ENCODE data around the gene DNM1L.
"Not testable (repeated sequence)": the region's sequence is repeated elsewhere in the genome, so short reads cannot be mapped to it uniquely, and the experiment has no call there.

Gene DNM1L

GRCh38 chr12:32693036-32693435, 13.9 kb downstream of the DNM1L start:
- in situ Hi-C loops (cut with MboI; ENCODE audit: low sequenced_read_pairs) = loop anchor here (25.0 kb wide), 2 partner anchors 331 to 1031 kb away; partner anchors contain the start of gene ETFBKMT

GRCh38 chr12:32695787-32696186, 16.7 kb downstream of the DNM1L start:
- in situ Hi-C loops (cut with MboI; ENCODE audit: low sequenced_read_pairs) = loop anchor here (25.0 kb wide), 2 partner anchors 333 to 1033 kb away; partner anchors contain the start of gene ETFBKMT

GRCh38 chr12:32697445-32697844, 18.3 kb downstream of the DNM1L start:
- in situ Hi-C loops (cut with MboI; ENCODE audit: low sequenced_read_pairs) = loop anchor here (25.0 kb wide), 2 partner anchors 335 to 1035 kb away; partner anchors contain the start of gene ETFBKMT

- in situ Hi-C loops (cut with MboI; ENCODE audit: low sequenced_read_pairs) = loop anchor here (25.0 kb wide), 2 partner anchors 336 to 1036 kb away; partner anchors contain the start of gene ETFBKMT
Observed at GRCh38 chr12:32698285-32698684, 19.2 kb downstream of the DNM1L start.

- in situ Hi-C loops (cut with MboI; ENCODE audit: low sequenced_read_pairs) = loop anchor here (25.0 kb wide), 2 partner anchors 337 to 1037 kb away; partner anchors contain the start of gene ETFBKMT
Observed at GRCh38 chr12:32699437-32699836, 20.3 kb downstream of the DNM1L start.

- in situ Hi-C loops (cut with MboI; ENCODE audit: low sequenced_read_pairs) = no loop called here
Observed at GRCh38 chr12:32702473-32702872, 23.4 kb downstream of the DNM1L start.

GRCh38 chr12:32702946-32703345, 23.8 kb downstream of the DNM1L start:
- in situ Hi-C loops (cut with MboI; ENCODE audit: low sequenced_read_pairs) = no loop called here

- in situ Hi-C loops (cut with MboI; ENCODE audit: low sequenced_read_pairs) = no loop called here
Observed at GRCh38 chr12:32705783-32706182, 26.7 kb downstream of the DNM1L start.

GRCh38 chr12:32706335-32707024, 27.4 kb downstream of the DNM1L start:
- in situ Hi-C loops (cut with MboI; ENCODE audit: low sequenced_read_pairs) = no loop called here

- in situ Hi-C loops (cut with MboI; ENCODE audit: low sequenced_read_pairs) = no loop called here
Observed at GRCh38 chr12:32708926-32709325, 29.8 kb downstream of the DNM1L start.

GRCh38 chr12:32714772-32715171, 35.7 kb downstream of the DNM1L start:
- in situ Hi-C loops (cut with MboI; ENCODE audit: low sequenced_read_pairs) = no loop called here

GRCh38 chr12:32718926-32719325, 39.8 kb downstream of the DNM1L start:
- in situ Hi-C loops (cut with MboI; ENCODE audit: low sequenced_read_pairs) = no loop called here

GRCh38 chr12:32725308-32725707, 46.2 kb downstream of the DNM1L start:
- in situ Hi-C loops (cut with MboI; ENCODE audit: low sequenced_read_pairs) = not testable (repeated sequence)

GRCh38 chr12:32726286-32726685, 47.2 kb downstream of the DNM1L start:
- in situ Hi-C loops (cut with MboI; ENCODE audit: low sequenced_read_pairs) = no loop called here

- in situ Hi-C loops (cut with MboI; ENCODE audit: low sequenced_read_pairs) = no loop called here
Observed at GRCh38 chr12:32727237-32727636, 48.1 kb downstream of the DNM1L start.

- in situ Hi-C loops (cut with MboI; ENCODE audit: low sequenced_read_pairs) = no loop called here
Observed at GRCh38 chr12:32734952-32735351, 55.9 kb downstream of the DNM1L start.

GRCh38 chr12:32736445-32736844, 57.3 kb downstream of the DNM1L start:
- in situ Hi-C loops (cut with MboI; ENCODE audit: low sequenced_read_pairs) = no loop called here

GRCh38 chr12:32737715-32738114, 58.6 kb downstream of the DNM1L start:
- in situ Hi-C loops (cut with MboI; ENCODE audit: low sequenced_read_pairs) = no loop called here

- in situ Hi-C loops (cut with MboI; ENCODE audit: low sequenced_read_pairs) = no loop called here
Observed at GRCh38 chr12:32739279-32739678, 60.2 kb downstream of the DNM1L start.

GRCh38 chr12:32742133-32742532, 63.0 kb downstream of the DNM1L start:
- in situ Hi-C loops (cut with MboI; ENCODE audit: low sequenced_read_pairs) = no loop called here

- in situ Hi-C loops (cut with MboI; ENCODE audit: low sequenced_read_pairs) = no loop called here
Observed at GRCh38 chr12:32743264-32743663, 64.2 kb downstream of the DNM1L start.

- in situ Hi-C loops (cut with MboI; ENCODE audit: low sequenced_read_pairs) = loop anchor here (10.0 kb wide), 1 partner anchor 1271 kb away; the partner anchor contains the start of gene ALG10
Observed at GRCh38 chr12:32753605-32754004, 74.5 kb downstream of the DNM1L start.

Data from HL-60/S4 treated with phorbol 12-myristate 13-acetate at 8.2 ng/mL for 4 days and 3 days (cell line).